Neutrophil (primary cell): ENCODE measurements around the gene S100PBP.

Source experiments
- H3K27ac ChIP-seq: fragments of 200-600 bp; sonication (generic); 2 replicates; pipeline ENCODE4 v1.5.1; 2016; ENCODE audit warnings: mild to moderate bottlenecking, moderate library complexity
- H3K27me3 ChIP-seq: fragments of 200-600 bp; sonication (generic); 2 replicates; pipeline ENCODE4 v1.6.0; 2016; ENCODE audit warnings: mild to moderate bottlenecking
- H3K36me3 ChIP-seq: fragments of 200-600 bp; sonication (generic); 2 replicates; pipeline ENCODE4 v1.5.1; 2017
- H3K4me1 ChIP-seq, 2 experiments: fragments of 200-600 bp in 1 of 2; sonication (generic) in 1 of 2; 1 replicate in 1 of 2; 2 replicates in 1 of 2; pipeline versions ENCODE4 v1.5.1 to v1.6.1; 2013 to 2016; ENCODE audit warnings: low read depth in 1 of 2, low read length in 1 of 2, mild to moderate bottlenecking in 1 of 2, moderate library complexity in 1 of 2; ENCODE audit not compliant: control insufficient read depth in 1 of 2, insufficient read depth in 1 of 2
- H3K4me3 ChIP-seq, 2 experiments: fragments of 200-600 bp in 1 of 2; sonication (generic) in 1 of 2; 1 replicate in 1 of 2; 2 replicates in 1 of 2; pipeline ENCODE4 v1.5.1; 2013 to 2016; ENCODE audit warnings: low read depth in 1 of 2, low read length in 1 of 2, mild to moderate bottlenecking in 1 of 2, moderate library complexity in 1 of 2
- H3K9me3 ChIP-seq: fragments of 200-600 bp; sonication (generic); 2 replicates; pipeline ENCODE4 v1.5.1; 2016
- TF ChIP-seq, protein P1 (sequence below): fragments of 200-600 bp; sonication (generic); IDR thresholded peaks from 2 replicates; pipeline ENCODE4 v1.5.1; 2016; ENCODE audit warnings: antibody characterized with exemption

S100PBP gene

DNA sequence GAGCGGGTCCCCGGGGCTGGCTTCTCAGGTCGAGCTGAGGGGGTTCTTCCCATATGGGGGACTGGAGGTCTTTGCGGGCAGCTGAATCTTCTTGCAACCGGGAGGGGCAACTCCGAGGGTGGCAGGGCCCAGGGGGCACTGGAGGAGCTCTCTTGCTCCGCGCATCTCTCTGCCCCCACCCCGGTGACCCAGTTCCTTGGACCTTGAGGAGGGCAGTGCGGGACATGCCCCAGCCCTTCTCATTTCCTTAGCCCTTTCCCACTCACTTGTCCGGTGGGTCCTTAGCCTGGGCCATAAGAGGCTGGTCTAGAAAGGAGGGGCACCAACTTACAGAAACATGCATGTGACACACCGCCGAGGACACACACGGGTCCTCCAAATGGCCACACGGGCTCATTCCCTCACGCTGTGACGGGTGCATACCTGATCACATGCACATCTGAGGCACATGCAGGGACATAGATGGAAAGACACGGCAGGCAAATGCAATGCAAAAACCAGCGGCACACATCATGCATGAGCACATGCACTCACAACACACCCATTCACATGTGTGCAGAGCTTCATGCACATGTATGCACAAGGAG, 69.5 kb downstream of the S100PBP start:
- TF ChIP-seq, protein P1, sequence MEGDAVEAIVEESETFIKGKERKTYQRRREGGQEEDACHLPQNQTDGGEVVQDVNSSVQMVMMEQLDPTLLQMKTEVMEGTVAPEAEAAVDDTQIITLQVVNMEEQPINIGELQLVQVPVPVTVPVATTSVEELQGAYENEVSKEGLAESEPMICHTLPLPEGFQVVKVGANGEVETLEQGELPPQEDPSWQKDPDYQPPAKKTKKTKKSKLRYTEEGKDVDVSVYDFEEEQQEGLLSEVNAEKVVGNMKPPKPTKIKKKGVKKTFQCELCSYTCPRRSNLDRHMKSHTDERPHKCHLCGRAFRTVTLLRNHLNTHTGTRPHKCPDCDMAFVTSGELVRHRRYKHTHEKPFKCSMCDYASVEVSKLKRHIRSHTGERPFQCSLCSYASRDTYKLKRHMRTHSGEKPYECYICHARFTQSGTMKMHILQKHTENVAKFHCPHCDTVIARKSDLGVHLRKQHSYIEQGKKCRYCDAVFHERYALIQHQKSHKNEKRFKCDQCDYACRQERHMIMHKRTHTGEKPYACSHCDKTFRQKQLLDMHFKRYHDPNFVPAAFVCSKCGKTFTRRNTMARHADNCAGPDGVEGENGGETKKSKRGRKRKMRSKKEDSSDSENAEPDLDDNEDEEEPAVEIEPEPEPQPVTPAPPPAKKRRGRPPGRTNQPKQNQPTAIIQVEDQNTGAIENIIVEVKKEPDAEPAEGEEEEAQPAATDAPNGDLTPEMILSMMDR: no peak
- Histone ChIP-seq H3K27ac (no peak overlapping the region), H3K27me3 (peaks cover 100% of the 10 kb centered on the region), H3K4me3 (no peak overlapping the region), H3K36me3 (no peaks in the 10 kb centered on the region), H3K9me3 (no peaks in the 10 kb centered on the region), H3K4me1 (no peaks in the 10 kb centered on the region)

DNA sequence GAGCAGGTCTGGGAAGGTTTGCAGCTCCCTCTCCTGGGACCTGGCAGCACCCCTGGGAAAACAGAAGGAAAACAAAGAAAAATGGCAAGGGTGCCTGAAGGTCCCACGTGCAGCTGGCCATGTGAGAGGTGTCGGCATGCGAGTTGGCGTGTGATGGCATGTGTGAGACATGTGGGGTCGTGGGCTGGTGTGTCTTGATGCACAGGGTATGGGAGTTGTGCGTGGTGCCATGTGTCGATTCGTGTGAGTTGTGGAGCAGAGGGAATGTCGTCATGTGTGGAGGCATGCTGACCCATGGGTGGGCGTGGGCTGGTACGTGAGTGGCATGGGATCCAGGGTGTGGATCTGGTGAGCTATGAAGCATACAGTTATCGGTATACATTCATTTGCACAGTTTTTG, 70.2 kb downstream of the S100PBP start:
- H3K27ac ChIP-seq: no peak overlapping the region
- TF ChIP-seq, protein P1: no peak
- no peaks in the 10 kb centered on the region for H3K36me3 ChIP-seq
- H3K9me3 ChIP-seq: no peaks in the 10 kb centered on the region
- H3K4me3 ChIP-seq: no peak overlapping the region
- peaks cover 100% of the 10 kb centered on the region for H3K27me3 ChIP-seq
- no peaks in the 10 kb centered on the region for H3K4me1 ChIP-seq

DNA sequence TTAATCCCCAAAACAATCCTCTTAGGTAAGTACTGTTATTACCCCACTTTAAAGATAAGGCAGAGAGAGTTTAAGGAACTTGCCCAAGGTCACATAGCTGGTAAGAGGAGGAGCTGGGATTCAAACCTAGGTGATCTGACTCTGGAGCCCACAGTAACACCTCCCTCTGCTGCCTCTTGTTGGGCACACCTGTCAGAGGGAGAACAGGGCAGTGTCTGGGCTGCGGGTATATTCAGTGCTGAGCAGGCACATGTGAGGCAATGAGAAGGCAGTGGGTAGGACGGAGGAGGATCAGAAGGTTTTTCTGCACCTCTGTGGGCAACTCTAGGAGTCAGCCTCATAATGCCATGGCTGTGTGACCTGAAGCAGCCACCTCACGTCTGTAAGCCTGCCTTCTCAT, 70.7 kb downstream of the S100PBP start:
- Histone ChIP-seq H3K27me3 (peaks cover 100% of the 10 kb centered on the region), H3K36me3 (no peaks in the 10 kb centered on the region)

DNA sequence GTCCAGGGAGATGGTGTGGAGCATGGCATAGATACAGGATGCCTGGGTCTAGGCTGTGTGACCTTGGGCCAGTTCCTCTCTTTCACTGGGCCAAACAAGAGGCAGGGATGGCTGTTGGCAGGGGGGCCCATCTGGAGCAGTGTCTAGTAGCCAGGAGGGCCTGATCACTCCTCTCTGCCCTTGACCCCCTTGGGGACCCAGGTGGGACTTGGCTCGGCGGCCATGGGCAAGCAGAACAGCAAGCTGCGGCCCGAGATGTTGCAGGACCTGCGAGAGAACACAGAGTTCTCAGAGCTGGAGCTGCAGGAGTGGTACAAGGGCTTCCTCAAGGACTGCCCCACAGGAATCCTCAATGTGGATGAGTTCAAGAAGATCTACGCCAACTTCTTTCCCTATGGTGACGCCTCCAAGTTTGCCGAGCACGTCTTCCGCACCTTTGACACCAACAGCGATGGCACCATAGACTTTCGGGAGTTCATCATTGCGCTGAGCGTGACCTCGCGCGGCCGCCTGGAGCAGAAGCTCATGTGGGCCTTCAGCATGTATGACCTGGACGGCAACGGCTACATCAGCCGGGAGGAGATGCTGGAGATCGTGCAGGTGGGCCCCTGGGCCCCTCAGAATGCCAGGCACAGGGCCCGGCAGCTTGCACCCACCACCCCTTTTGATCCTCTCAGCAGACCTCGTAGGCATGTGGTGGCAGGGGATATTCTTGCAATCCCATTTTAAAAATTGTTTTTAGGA, 71.4 kb downstream of the S100PBP start:
- Histone ChIP-seq H3K4me1 (peaks cover 0 to 10% of the 10 kb centered on the region in 2 experiments), H3K9me3 (no peaks in the 10 kb centered on the region), H3K27me3 (peaks cover 100% of the 10 kb centered on the region), H3K36me3 (no peaks in the 10 kb centered on the region), H3K27ac (no peak overlapping the region), H3K4me3 (no peak overlapping the region)
- TF ChIP-seq, protein P1: no peak

More for the DNA sequence above, 70.7 kb downstream of the S100PBP start:
- Histone ChIP-seq H3K9me3 (no peaks in the 10 kb centered on the region), H3K27ac (no peak overlapping the region), H3K4me3 (no peak overlapping the region), H3K4me1 (peaks cover 0 to 5% of the 10 kb centered on the region in 2 experiments)
- TF ChIP-seq, protein P1: no peak

DNA sequence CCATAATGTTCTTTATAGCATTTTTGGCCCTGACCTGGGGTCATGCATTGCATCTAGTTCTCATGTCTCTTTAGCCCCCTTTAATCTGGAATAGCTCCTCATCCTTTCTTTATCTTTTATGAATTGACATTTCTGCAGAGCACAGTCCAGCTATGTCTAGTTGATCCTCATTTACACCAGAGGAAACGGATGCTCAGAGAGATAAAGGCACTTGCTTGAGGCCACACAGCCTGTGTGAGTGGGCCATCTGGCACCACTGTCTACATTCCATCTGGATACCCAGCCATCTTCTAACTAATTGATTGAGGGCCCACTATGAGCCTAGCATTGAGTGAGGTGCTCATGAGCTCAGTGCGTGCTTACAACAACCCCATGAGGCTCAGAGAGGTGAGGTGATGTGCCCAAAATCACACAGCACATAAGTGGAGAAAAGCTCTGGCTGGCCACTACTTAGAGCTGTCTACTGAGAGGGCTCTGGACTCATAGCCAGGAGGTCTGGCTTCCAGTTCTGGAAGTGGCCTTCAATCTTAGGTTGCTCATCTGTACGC, 72.4 kb downstream of the S100PBP start:
- Histone ChIP-seq H3K4me1 (peaks cover 0 to 10% of the 10 kb centered on the region in 2 experiments), H3K27ac (no peak overlapping the region), H3K4me3 (no peak overlapping the region), H3K9me3 (no peaks in the 10 kb centered on the region), H3K36me3 (no peaks in the 10 kb centered on the region), H3K27me3 (peaks cover 100% of the 10 kb centered on the region)
- TF ChIP-seq, protein P1: no peak
